Activated T-cell treated with anti-CD3 and anti-CD28 coated beads, Interleukin-2, amount 50 U/mL, for 24 hours (primary cell): ENCODE measurements around the gene PEX10.

Experiments used
- DNase-seq: peaks from one replicate; pipeline ENCODE4 v3.0.0-alpha.2; 2020
- H3K27ac Mint-ChIP-seq: 2 replicates; pipeline ENCODE4 v1.8.0; 2020; ENCODE audit warnings: mild to moderate bottlenecking, mixed read lengths
- H3K27me3 Mint-ChIP-seq: 2 replicates; pipeline ENCODE4 v1.8.0; 2020; ENCODE audit warnings: mixed read lengths
- H3K36me3 Mint-ChIP-seq: 2 replicates; pipeline ENCODE4 v1.8.0; 2020; ENCODE audit warnings: low read depth, mixed read lengths
- H3K4me1 Mint-ChIP-seq: 2 replicates; pipeline ENCODE4 v1.8.0; 2020; ENCODE audit warnings: low read depth, mixed read lengths
- H3K4me3 Mint-ChIP-seq: 2 replicates; pipeline ENCODE4 v1.8.0; 2020; ENCODE audit warnings: mild to moderate bottlenecking, moderate library complexity, mixed read lengths
- H3K9me3 Mint-ChIP-seq: 2 replicates; pipeline ENCODE4 v1.8.0; 2020; ENCODE audit warnings: mixed read lengths

PEX10 gene

DNA sequence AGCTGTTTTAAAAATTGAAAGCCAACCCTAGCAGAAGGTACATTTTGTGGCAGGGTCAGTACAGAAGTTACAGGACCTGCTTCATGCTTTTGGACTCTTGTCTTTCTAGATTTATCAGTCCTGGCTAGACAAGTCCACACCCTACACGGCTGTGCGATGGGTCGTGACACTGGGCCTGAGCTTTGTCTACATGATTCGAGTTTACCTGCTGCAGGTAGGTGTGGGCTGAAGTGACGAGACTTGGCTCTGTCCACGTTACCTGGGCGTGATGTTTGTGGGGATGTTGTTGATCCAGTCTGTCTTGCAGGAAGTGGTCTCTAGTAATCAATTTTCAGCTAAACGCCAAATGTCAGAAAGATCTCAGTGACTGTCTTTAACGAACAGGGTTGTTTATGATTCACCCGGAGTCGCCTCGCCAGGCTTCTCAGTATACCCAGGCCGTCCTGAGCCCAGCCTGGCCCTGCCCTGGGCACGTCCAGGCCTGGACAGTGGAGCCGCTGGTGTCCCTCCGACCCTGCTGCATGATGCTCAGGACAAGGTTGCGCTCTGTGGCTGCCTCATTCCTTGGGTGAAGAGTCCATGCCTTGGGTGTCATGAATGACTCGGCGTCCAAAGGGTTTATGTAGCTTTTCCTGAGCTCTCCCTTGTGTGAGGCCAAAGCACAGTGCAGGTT lies 15.2 kb downstream of the PEX10 start:
- Mint-ChIP-seq H3K27ac (peak overlapping the region; percentile 57), H3K4me1 (peaks cover 51% of the 10 kb centered on the region), H3K4me3 (no peak overlapping the region), H3K27me3 (no peaks in the 10 kb centered on the region), H3K9me3 (no peaks in the 10 kb centered on the region), H3K36me3 (peaks cover 95% of the 10 kb centered on the region)
- DNase-seq: no peak

DNA sequence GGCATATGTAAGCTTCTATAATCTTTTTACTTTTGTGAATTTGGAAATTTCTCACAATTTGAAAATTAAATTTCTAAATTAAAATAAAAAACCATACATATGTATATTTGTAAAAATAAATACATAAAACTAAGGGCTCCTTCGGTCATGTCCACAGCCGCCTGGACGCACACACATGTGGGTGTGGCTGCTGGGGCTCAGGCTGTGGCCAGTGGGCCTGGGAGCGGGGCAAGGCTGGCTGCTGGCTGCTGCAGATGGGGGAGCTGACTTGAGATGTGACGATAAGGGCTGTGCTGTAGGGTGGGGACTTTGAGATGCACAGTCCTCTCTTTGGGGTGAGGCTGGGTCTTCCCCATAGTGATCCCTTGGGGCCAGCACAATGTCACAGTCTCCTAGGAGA lies 15.9 kb downstream of the PEX10 start:
- Mint-ChIP-seq H3K4me3 (no peak overlapping the region), H3K36me3 (peaks cover 88% of the 10 kb centered on the region), H3K4me1 (peaks cover 51% of the 10 kb centered on the region), H3K27ac (peak overlapping the region; percentile 57), H3K27me3 (no peaks in the 10 kb centered on the region), H3K9me3 (no peaks in the 10 kb centered on the region)
- DNase-seq: no peak

DNA sequence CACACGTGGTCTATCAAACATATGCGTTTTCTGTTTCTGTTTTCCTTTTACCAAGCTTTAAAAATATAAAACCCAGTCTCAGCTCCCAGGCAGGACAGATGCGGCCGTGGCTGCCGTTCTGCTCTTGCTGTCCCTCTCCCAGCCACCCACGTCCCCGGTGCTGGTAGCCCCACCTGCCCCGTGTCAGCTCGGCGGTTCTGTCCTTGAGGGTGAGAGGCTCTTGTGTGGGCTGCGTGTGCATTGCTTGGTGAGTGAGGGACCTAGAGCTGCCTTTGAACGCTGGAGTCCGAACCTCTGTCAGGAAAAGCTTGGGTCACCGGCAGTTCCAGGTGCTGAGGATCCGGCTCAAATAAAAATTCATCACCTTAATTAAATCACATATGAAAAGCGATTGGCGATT lies 16.3 kb downstream of the PEX10 start:
- Mint-ChIP-seq H3K36me3 (peaks cover 86% of the 10 kb centered on the region), H3K4me3 (no peak overlapping the region), H3K4me1 (peaks cover 51% of the 10 kb centered on the region), H3K27ac (peak overlapping the region; percentile 47), H3K27me3 (no peaks in the 10 kb centered on the region), H3K9me3 (no peaks in the 10 kb centered on the region)
- DNase-seq: no peak

DNA sequence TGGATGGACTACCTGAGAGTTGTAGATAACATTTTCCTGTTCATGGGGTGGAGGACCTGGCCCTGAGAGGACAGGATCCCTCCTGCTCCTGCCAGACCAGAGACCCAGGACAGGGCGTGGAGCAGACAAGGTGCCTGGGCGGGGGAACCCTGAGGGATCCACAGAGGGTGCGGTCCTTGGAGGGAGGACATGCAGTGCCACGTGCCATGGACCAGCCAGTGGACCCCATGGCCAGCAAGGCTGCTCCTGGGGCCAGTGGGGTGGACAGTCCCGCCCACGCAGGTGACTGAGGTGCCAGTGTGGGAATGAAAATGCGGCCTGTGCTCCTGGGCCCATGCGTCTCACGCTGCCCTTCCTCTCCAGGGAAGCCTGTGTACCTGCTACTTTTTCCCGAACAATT lies 17.1 kb downstream of the PEX10 start:
- no peak overlapping the region for H3K4me3 Mint-ChIP-seq
- H3K27ac Mint-ChIP-seq: peak overlapping the region; percentile 85
- H3K4me1 Mint-ChIP-seq: peaks cover 48% of the 10 kb centered on the region
- no peak for DNase-seq
- no peaks in the 10 kb centered on the region for H3K27me3 Mint-ChIP-seq
- H3K36me3 Mint-ChIP-seq: peaks cover 82% of the 10 kb centered on the region
- no peaks in the 10 kb centered on the region for H3K9me3 Mint-ChIP-seq

DNA sequence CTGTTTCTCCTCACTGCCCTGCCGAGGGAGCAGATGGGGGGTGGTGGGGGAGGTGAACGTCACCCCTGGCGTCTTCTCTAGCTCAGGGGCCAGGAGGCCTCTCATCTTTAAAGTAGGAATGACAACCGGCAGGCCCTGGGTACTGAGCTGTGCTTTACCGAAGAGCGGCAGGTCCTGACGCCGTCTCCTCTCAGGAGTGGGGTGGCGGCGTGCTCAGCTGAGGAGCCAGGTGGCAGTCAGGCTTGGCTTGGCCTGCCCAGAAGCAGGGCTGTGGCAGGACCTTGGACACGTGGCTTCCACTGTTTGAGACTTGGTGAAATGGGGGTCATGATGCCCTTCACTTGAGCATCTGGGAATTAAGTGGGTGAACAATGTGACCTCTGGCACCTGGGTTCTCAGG lies 17.6 kb downstream of the PEX10 start:
- Mint-ChIP-seq H3K27ac (peak overlapping the region; percentile 85), H3K4me3 (no peak overlapping the region)

DNA sequence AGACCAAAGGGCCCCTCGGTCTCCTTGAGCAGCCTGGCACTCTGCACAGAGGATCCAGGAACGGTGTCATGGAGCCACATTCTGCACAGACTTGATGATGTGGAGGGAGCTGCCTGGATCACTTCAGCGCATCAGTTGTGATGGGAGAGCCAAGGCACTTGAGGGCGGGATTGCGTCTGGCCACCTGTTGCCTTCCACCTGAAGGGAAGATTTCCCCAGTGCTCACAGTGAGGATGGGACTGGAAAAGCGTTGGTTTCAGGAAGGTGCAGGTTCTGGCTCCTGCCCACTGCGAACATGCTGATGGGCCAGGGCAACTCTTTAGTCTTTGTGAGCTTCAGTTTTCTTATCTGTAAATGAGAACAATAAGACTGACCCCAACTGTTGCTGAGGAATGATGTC lies 18.1 kb downstream of the PEX10 start:
- H3K9me3 Mint-ChIP-seq: no peaks in the 10 kb centered on the region
- H3K27ac Mint-ChIP-seq: peak overlapping the region; percentile 93
- H3K4me3 Mint-ChIP-seq: peak overlapping the region; percentile 89
- DNase-seq: no peak
- H3K4me1 Mint-ChIP-seq: peaks cover 50% of the 10 kb centered on the region
- H3K36me3 Mint-ChIP-seq: peaks cover 72% of the 10 kb centered on the region
- no peaks in the 10 kb centered on the region for H3K27me3 Mint-ChIP-seq

More for the DNA sequence above, 17.6 kb downstream of the PEX10 start:
- DNase-seq: no peak
- no peaks in the 10 kb centered on the region for H3K27me3 Mint-ChIP-seq
- no peaks in the 10 kb centered on the region for H3K9me3 Mint-ChIP-seq
- H3K36me3 Mint-ChIP-seq: peaks cover 77% of the 10 kb centered on the region
- peaks cover 50% of the 10 kb centered on the region for H3K4me1 Mint-ChIP-seq

DNA sequence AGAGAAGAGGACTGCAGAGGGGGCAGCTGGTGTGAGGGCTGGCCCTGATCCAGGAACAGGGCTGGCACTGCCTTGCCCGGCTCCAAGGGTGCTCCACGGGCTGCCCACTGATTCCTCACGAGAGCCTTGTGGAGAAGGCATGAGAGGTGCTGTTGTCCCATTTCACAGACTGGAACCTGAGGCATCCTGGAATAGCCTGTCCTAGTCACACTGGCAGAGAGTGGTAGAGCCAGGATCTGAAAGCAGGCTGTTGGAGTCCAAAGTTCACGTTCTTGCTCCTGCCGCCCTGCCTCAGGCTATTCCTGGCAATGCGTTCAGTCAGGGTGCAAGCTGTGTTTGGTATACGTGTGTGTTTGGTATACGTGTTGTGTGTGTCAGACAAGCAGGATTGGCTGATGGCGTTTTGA lies 18.9 kb downstream of the PEX10 start:
- Mint-ChIP-seq H3K4me3 (peak overlapping the region; percentile 89), H3K4me1 (peaks cover 46% of the 10 kb centered on the region), H3K27me3 (no peaks in the 10 kb centered on the region), H3K36me3 (peaks cover 65% of the 10 kb centered on the region), H3K9me3 (no peaks in the 10 kb centered on the region), H3K27ac (peak overlapping the region; percentile 93)
- no peak for DNase-seq

DNA sequence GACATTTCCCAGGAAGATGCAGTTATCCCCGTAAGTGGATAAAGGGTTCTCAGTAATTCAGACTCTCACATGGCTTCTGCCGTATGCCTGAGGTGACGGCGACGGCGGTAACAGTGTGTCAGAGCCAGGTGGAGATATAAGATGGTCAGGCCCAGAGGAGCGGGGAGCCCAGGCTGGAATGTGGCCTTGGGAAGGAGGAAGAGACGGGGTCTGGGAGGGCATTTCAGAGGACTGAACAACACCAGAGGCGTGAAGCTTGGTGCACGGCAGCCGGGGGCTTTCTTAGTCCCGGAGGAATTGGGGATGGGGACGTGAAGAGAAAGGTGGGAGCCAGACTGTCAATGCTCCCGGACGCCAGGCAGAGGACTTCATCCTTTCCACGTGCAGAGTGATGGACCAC lies 19.7 kb downstream of the PEX10 start:
- H3K36me3 Mint-ChIP-seq: peaks cover 66% of the 10 kb centered on the region
- no peaks in the 10 kb centered on the region for H3K9me3 Mint-ChIP-seq
- peak overlapping the region; percentile 89 for H3K4me3 Mint-ChIP-seq
- DNase-seq: no peak
- H3K27ac Mint-ChIP-seq: peak overlapping the region; percentile 93
- H3K4me1 Mint-ChIP-seq: peaks cover 46% of the 10 kb centered on the region
- H3K27me3 Mint-ChIP-seq: no peaks in the 10 kb centered on the region

DNA sequence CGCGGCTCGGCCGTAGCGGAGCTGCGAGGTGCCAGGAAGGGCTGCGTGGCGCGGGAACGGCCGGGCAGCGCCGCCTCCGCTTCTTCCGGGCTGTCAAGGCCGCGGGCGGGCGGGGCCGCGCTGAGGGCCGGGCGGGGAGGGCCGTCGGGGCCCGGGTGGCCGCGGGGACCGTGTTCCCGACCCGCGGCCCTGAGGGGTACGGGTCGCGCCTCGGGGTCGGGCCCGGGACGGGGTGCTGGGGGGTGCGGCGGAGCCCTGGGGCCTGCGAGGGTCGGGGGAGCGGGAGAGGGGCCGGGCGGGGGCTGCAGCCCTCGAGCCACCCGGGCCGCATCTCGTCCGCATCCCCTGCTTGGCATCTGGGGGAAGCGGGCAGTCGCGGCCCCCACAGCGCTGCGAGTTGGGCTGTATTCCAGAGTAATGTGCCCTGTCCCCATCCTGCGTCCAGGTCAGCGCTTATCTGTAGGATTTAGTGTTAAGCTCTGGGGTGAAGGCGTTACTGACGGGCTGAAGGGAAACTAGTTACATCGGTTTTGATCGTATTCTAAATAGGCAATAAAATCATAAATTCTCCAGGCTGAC lies 20.3 kb downstream of the PEX10 start:
- H3K4me1 Mint-ChIP-seq: peaks cover 44% of the 10 kb centered on the region
- H3K9me3 Mint-ChIP-seq: no peaks in the 10 kb centered on the region
- no peaks in the 10 kb centered on the region for H3K27me3 Mint-ChIP-seq
- H3K36me3 Mint-ChIP-seq: peaks cover 64% of the 10 kb centered on the region
- DNase-seq: peak; percentile 48
- H3K4me3 Mint-ChIP-seq: peak overlapping the region; percentile 89
- H3K27ac Mint-ChIP-seq: peak overlapping the region; percentile 93

DNA sequence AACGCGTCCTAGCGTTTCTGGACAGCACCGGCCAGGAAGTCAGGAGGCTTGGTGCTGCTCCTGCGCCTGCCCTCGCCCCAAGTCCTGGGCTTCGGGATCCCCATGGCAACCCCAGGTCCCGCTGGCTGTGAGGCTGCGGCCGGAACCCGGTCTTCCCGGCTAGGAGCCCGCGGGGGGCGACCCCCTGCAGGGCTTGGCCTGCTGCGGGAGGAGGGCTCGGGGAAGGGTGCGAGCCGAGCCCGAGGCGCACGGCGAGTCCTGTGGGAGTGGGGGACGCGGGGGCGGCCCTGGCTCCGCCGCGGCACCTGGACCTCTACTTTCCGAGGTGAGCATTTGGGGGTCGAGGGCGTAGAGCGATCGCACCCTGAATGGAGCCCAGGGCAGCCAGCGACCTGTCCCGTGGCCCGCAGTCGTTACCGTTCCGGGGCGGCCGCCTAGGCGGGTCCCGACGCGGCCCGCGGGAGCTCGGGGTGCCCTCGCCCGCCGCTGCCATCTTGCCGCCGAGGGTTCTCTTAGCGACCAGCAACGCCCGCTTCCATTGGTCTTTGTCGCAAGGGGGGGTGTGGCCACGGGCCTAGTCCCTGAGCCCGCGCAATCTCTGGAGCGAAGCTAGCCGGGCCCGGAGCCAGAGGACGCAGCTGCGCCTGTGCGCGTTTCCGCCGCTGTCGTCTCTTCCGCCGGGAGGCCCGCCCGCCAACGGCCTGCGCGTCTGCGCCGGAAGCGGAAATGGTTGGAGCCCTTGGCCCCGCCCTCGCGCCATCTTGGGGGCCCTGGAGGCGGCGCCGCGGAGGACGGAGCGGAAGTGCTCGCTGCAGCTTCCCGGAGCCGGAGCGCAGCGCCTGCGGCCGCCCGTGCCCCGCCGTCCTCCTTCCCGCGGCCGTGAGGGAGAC lies 21.1 kb downstream of the PEX10 start, which contains the start of the genes MORN1 and RER1:
Gene MORN1, minus strand, starts transcription at position 514 of the 890 bp plus-strand sequence. Its CDS starts 21 bp downstream, at position 493.
Gene RER1, plus strand, starts transcription at position 801 of the 890 bp plus-strand sequence. CDS start 3,950 bp downstream, outside the sequence.
- Mint-ChIP-seq H3K27ac (peak within 1 kb of the TSS; percentile 93), H3K36me3 (peaks cover 62% of the 10 kb centered on the region), H3K4me3 (peak within 1 kb of the TSS; percentile 89), H3K9me3 (no peaks in the 10 kb centered on the region), H3K4me1 (peaks cover 39% of the 10 kb centered on the region), H3K27me3 (no peaks in the 10 kb centered on the region)
- DNase-seq: peak; percentile 99

DNA sequence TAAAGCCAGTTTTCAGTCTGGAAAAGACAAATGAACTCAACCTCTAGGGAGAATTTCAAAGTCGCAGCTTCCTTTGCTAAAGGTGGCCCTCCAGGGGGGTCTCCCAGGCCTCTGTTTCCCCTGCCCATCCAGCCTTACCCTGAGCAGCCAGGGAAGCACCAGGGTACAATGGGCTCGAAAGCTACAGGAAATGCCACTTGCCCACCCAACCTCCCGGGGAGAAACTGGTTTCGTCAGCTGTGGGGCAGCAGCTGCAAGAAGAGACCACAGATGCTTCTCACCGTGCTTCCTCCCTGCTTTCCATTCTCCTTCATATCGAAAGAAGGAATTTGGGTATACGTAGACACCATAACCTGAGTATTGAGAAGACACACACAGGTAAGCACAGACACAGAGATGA lies 22.7 kb downstream of the PEX10 start:
- Mint-ChIP-seq H3K4me1 (peaks cover 33% of the 10 kb centered on the region), H3K9me3 (no peaks in the 10 kb centered on the region), H3K36me3 (peaks cover 52% of the 10 kb centered on the region), H3K27ac (peak overlapping the region; percentile 79), H3K4me3 (peak overlapping the region; percentile 84), H3K27me3 (no peaks in the 10 kb centered on the region)
- no peak for DNase-seq

DNA sequence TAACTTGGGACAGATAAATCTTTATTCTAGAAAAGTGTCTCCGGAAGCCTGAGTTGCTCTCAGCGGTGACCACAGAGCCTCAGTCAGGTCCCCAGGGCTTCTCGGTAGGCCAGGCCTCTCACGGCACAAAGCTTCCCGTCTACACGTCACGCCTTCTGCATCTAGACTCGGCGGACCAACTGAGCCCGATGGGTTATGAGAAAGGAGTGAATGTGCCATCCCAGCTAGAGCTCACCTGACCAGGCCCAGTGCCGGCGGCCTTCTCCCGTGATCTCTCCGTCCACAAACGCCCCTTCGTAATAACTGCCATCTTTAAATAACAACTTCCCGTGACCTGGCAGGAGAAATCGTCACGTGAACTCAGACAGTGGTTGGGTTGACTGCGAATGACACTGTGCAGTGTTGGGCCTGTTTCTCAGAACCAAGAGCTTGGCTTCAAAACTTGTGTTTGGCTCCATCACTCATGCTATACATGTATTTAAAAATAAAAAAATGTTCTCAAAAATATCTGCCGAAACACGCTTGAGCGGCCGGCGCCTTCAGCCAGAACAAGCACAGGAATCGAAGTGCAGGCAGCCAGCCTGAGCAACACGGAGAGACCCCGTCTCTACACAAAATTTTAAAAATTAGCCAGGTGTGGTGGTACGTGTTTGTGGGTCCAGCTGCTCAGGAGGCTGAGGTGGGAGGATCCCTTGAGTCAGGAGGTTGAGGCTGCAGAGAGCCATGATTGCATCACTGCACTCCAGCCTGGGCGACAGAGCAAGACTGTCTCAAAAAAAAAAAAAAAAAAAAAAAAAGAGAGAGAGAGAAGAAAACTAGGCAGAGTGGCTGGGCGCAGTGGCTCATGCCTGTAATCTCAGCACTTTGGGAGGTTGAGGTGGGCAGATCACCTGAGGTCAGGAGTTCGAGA lies 24.1 kb downstream of the PEX10 start:
- DNase-seq: no peak
- Mint-ChIP-seq H3K36me3 (peaks cover 38% of the 10 kb centered on the region), H3K9me3 (no peaks in the 10 kb centered on the region), H3K4me1 (peaks cover 19% of the 10 kb centered on the region), H3K4me3 (no peak overlapping the region), H3K27me3 (no peaks in the 10 kb centered on the region), H3K27ac (no peak overlapping the region)

DNA sequence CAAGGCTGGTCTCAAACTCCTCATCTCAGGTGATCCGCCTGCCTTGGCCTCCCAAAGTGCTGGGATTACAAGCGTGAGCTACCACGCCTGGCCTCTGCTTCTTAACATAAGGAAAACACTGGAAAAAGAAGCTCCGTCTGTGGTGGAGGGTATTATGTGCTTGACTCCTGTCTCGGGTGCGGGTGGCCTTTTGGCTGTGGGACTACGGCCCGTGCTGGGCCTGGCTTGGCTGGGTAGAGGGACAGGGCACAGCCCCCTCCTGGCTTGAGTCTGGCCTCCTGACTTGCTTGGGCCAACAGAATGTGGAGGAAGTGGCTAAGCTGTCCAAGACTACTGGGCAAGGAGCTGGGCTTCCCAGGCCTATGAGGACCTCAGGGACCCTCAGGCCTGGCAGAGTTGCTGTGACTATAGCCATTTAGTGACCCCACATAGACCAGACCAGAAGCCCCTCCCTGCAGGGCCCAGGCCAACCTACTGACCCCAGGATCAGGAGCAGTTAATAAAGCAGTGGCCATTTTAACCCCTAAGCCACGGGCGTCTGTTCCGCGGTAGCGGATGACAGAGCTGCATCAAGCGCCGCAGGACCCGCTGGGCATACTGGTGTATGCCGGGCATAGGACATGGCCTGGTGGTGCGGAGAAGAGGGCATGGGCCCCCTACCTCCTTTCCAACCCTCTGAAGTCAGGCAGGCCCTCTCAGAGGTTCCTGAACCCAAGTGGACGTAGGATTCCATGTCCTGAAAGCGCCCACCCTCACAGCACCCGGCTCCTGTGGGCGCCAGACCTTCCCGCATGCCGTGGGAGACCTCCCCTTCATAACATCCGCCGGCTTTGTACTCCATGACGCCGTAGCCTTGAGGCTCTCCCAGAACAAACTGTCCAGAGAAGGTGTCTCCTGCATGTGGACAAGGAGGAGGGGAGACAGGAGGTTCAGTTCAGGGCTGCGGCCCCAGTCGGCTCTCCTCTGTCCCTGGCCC lies 25.4 kb downstream of the PEX10 start:
- H3K27me3 Mint-ChIP-seq: no peaks in the 10 kb centered on the region
- H3K9me3 Mint-ChIP-seq: no peaks in the 10 kb centered on the region
- no peak overlapping the region for H3K4me3 Mint-ChIP-seq
- peaks cover 27% of the 10 kb centered on the region for H3K36me3 Mint-ChIP-seq
- DNase-seq: no peak
- H3K4me1 Mint-ChIP-seq: peaks cover 10% of the 10 kb centered on the region
- no peak overlapping the region for H3K27ac Mint-ChIP-seq
